Stimulated activated naive CD8-positive, alpha-beta T cell treated with anti-CD3 and anti-CD28 coated beads, Interleukin-15, Interleukin-2, amounts not matched to agents 100 U/mL and 50 U/mL, for 24 hours (primary cell): ENCODE results near the gene VGLL3.
"Not testable (repeated sequence)": the region's sequence is repeated elsewhere in the genome, so short reads cannot be mapped to it uniquely, and the experiment has no call there.

Experiments
- ATAC-seq: fragments of 150-1000 bp; cut with Tn5 transposase; one replicate; pipeline ENCODE4 v1.10.0; 2021
- DNase-seq: peaks from one replicate; pipeline ENCODE4 v3.0.0; 2021

Gene VGLL3

GRCh38 chr3:86990734-86991481 lies at the start of gene VGLL3:
TSS of gene VGLL3 (minus strand) at chr3:86991149. CDS start at chr3:86990743, 406 bp downstream.
- DNase-seq (no peak), ATAC-seq (peak; percentile 59)

- no peak for ATAC-seq
- DNase-seq: no peak
These were observed 46.7 kb upstream of the VGLL3 start for GRCh38 chr3:87037652-87038051.

- DNase-seq (no peak), ATAC-seq (no peak)
These were observed 45.7 kb upstream of the VGLL3 start for GRCh38 chr3:87036671-87037070.

- ATAC-seq: no peak
- no peak for DNase-seq
These were observed 44.4 kb upstream of the VGLL3 start for GRCh38 chr3:87035339-87035738.

- no peak for ATAC-seq
- DNase-seq: no peak
These were observed 42.3 kb upstream of the VGLL3 start for GRCh38 chr3:87033205-87033604.

- ATAC-seq (no peak), DNase-seq (no peak)
These were observed 35.0 kb upstream of the VGLL3 start for GRCh38 chr3:87025661-87026645.

GRCh38 chr3:87017370-87017769 lies 26.4 kb upstream of the VGLL3 start:
- ATAC-seq, DNase-seq: not testable (repeated sequence)

GRCh38 chr3:87009271-87009670 lies 18.3 kb upstream of the VGLL3 start:
- DNase-seq: no peak
- ATAC-seq: no peak

GRCh38 chr3:87006844-87007439 lies 16.0 kb upstream of the VGLL3 start:
- DNase-seq (no peak), ATAC-seq (no peak)

GRCh38 chr3:87004883-87005282 lies 13.9 kb upstream of the VGLL3 start:
- ATAC-seq (no peak), DNase-seq (no peak)

GRCh38 chr3:87002346-87002745 lies 11.4 kb upstream of the VGLL3 start:
- ATAC-seq: no peak
- DNase-seq: no peak

GRCh38 chr3:87001473-87002098 lies 10.6 kb upstream of the VGLL3 start:
- no peak for ATAC-seq
- no peak for DNase-seq

GRCh38 chr3:87000940-87001339 lies 10.0 kb upstream of the VGLL3 start:
- ATAC-seq (no peak), DNase-seq (no peak)

GRCh38 chr3:86998569-86998968 lies 7.6 kb upstream of the VGLL3 start:
- DNase-seq (no peak), ATAC-seq (no peak)

GRCh38 chr3:86996261-86996955 lies 5.5 kb upstream of the VGLL3 start:
- DNase-seq (no peak), ATAC-seq (no peak)

GRCh38 chr3:86995537-86995936 lies 4.6 kb upstream of the VGLL3 start:
- DNase-seq: no peak
- no peak for ATAC-seq

- DNase-seq (no peak), ATAC-seq (no peak)
These were observed 2.8 kb upstream of the VGLL3 start for GRCh38 chr3:86993704-86994103.

GRCh38 chr3:86991840-86992435 lies 989 bp upstream of the VGLL3 start:
- DNase-seq (no peak), ATAC-seq (no peak)

- DNase-seq: no peak
These were observed 500 bp upstream of the VGLL3 start for GRCh38 chr3:86991482-86991815.

GRCh38 chr3:86990012-86990733 lies 776 bp downstream of the VGLL3 start:
- DNase-seq (peak; percentile 6), ATAC-seq (no peak)

More at GRCh38 chr3:86991482-86991815, 500 bp upstream of the VGLL3 start:
- no peak for ATAC-seq

GRCh38 chr3:86989611-86990010 lies 1.3 kb downstream of the VGLL3 start:
- no peak for DNase-seq
- ATAC-seq: no peak
